Endometrial microvascular endothelial cells (primary cell): ENCODE data around the gene DAPK2. TPM values are rescaled to one million over a fixed set of nuclear protein-coding genes. Genes with fewer than 3 reads are reported as not detected.
"Not testable (repeated sequence)": the region's sequence is repeated elsewhere in the genome, so short reads cannot be mapped to it uniquely, and the experiment has no call there.

Experiments used
- in situ Hi-C: cut with HindIII; loops from 2 replicates; pipeline ENCODE4 v1.10.0; 2017; ENCODE audit warnings: low sequenced_read_pairs, low pct_unique_long_range_greater_than_20kb; ENCODE audit errors: inconsistent ontology term
- total RNA-seq: library from RNA; depleted of rRNA; stranded (reverse); fragments of >200 nt; gene quantifications from one replicate; pipeline ENCODE4 v1.2.3, GENCODE V29; 2015; ENCODE audit errors: inconsistent ontology term

Gene DAPK2
- total RNA-seq = 0.84 TPM

DNA sequence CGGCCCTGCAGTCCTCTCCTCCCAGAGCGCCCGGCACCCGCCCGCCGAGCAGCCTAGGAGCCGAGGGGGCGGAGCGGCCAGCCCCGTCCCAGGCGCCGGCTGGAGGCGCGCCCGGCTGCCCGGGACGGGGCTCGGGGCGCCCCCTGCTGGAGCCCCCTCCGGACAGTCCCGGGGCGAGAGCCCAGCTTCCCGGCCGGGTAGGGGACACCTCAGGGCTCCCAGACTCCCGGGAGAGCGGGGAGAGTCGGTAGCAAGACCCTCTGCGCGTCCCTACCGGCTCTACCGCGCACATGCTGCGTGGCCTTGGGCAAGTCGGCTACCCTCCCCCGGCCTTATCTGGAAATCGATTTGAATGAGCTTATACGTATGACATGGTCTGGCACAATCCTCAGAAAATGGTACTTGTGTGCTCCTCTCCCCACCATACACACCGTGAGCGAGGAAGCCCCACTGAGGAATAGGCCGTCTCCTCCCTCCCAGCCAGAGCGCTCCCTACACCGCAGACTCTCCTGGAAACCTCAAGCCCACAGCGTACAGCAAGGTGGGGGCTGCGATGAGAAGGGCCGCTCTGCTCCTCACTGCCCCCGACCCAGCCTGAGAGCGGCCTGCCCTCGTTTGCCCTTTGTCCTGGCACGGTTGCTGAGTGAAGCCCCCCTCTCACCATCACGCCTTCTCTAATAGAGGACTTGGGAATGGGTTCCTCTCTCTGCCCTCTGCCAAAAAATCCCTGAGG, at the start of gene DAPK2:
Gene DAPK2, minus strand, starts transcription at position 65 of the 733 bp plus-strand sequence. CDS start 6,224 bp downstream, outside the sequence.
- in situ Hi-C loops = no loop called here

DNA sequence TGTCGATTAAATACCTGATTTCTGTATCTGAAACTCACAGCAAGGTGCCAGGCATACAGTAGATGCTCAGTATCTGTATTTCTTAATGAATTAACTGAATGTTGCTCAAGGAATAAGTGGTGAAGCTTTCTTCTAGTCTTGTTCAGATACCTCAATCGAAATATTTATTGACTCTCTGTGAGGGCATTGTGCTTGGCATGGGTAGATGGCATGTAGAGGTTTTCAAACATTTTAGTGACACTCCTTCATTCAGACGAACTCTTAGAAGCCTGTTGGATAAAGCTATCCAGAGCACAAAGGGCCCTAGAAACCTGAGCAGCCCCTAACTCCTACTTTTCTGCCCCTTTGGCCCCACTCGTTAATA, 49.1 kb upstream of the DAPK2 start:
- in situ Hi-C loops = no loop called here

DNA sequence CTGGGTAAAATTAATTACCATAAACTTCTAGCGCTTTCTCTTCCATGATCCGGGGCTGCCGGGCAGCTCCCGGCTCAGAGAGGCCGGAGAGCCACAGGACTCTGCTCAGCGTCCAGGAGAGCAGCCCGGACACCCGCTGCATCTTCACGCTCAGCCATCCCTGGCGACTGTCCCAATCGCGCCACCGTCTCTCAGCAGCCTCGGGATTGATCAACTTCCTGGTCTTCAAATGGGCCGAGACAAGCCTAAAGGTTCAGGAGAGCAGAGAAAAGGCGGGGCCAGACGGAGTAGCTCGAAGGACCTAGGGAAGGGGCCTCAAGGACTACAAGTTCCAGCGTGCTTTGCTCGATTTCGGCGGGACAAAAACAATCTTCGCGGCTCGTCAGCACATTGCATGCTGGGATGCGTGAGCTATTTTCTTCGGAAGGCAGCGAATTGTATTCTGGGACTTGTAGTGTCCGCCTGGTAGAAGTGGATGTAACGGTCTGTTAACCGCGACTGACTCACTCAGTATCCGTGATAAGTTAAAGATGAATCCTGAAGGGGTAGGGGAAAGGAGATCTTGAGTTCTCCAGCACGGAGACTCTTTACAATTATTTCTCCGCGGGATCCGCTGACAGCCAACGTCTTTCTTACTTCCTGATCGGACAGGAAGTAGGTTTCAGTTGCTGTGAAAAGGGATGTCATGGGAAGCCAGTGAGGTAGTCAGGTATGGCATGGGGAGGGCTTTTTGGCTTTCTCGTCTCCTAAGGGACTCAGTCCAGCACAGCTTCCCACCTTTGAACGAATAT, 47.5 kb upstream of the DAPK2 start, which contains the start of gene CIAO2A:
Gene CIAO2A, minus strand, starts transcription at position 212 of the 791 bp plus-strand sequence. Its CDS starts 70 bp downstream, at position 142.
- in situ Hi-C loops = no loop called here

DNA sequence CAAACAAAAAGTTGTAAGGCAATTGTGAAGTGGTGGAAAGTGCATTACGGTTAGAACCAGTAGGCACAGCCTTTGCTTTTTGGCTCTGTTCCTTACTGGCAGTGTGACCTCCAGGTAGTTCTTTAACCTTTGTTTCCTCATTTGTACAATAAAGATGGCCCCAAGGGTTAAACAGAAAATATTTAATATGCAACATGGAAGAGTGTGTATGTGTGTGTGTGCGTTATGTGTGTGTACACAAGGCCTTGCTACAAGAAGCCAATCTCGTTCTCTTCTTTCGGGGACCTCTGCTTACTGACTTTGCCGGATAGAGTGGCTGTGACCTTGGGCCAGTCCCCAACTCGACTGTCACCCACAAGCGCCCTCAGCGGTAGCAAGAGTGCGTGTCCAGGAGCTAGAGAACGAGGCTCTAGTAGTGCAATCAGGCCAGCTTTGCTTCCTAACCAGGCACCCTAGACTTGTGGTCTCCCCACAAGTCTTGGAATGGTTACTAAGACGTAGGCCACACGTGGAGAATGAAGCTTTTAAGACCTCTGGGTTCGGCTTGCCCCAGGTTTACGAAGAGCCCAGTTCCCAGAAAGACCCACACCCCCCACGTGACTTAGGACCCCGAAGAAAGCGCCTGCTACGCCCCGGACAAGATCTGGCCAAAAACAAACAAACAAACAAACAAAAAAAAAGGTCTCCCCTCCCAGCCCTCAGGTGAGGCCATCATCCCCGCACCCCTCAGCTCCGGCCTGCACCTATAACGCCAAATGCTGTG, 46.8 kb upstream of the DAPK2 start:
- in situ Hi-C loops = no loop called here

DNA sequence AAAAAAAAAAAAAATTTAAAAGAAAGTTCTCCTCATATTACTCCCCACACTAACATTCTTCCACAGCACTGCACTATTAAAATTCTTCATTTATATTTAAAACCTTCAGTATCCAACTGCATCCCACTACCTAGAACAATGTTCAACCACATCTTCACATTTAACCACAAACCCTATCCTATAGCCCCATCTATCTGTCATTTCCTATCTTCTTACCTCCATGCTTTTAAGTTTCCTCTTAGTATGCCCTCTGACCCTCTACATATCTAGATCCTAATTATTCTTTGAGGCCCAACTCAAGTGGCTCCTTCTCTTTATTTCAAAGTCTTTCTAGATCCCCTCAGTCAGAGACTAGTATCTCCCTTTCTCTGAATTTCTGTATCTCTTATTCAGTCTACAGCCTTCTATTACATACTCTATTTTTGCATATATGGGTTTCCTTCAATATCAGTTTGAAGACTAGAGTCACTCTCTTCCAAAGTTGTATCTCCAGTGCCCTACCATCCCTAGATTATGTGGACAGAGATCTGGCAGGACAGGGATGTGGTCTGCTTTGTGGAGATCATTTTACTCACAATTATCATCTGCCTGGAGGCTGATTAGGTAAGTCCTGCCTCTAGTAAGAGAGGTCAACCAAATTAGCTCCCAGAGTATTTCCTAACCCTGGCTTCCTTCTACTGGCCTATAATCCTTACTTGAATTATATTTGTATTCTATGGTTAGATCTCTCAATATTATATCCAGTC, 46.0 kb upstream of the DAPK2 start:
- in situ Hi-C loops = no loop called here

DNA sequence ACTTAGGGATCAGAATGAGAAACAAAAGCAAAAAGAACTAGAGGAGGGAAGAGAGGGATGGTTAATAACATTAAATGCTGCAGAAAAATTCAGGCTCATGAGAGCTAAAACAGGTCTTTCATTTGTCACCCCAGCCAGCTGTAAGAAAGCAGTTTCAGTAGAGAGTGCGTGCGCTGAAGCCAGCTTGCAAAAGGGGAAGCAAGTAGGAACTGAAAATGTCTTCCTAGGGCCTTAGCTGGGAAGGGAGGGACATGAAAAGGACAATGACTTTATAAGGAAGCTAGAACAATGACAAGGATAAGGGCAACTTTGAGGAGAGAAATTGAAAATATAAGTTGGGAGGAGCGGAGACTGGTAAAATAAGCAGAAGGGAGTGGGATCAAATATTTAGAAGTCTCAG, 44.2 kb upstream of the DAPK2 start:
- in situ Hi-C loops = no loop called here

DNA sequence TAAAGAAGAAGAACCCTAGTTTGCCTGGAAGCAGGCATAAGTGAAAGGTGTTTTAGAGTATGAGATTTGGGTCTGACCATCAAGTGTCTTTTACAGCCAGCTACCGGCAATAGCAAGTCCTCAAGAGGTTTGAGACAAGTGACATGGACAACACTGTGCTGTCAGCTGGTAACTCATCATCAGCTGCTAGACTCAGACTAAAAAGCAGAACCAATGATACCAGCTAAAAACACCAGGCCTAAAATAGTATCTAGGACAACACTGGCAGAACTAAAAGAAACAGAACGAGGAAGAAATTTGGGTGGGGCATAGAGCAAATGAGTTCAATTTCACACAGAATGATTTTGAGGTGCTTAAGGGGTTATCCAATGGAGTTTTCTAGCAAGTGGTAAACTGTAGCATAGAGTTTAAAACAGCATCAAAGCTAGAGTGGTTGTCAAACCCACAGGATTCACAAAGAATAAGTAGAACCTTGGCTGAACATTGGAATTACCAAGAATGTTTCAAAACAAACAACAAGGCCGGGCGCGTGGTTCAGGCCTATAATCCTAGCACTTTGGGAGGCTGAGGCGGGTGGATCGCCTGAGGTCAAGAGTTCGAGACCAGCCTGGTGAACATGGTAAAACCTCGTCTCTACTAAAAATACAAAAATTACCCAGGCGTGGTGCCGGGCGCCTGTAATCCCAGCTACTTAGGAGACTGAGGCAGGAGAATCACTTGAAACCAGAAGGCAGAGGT, 43.4 kb upstream of the DAPK2 start:
- in situ Hi-C loops = no loop called here

DNA sequence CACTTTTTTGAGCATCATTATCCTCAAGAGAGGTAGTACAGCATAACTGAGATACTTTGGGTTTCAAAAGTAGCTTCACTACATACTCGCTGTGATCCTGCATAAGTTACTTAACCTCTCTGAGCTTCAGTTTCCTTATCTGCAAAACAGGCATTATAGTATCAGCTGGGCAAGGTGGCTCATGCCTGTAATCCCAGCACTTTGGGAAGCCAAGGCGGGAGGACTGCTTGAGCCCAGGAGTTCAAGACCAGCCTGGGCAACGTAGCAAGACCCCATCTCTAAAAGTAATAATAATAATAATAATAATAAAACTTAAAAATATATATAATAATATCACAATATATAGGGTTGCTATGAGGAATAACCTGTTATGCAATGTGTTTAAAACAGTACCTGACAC, 36.5 kb upstream of the DAPK2 start:
- in situ Hi-C loops = no loop called here

DNA sequence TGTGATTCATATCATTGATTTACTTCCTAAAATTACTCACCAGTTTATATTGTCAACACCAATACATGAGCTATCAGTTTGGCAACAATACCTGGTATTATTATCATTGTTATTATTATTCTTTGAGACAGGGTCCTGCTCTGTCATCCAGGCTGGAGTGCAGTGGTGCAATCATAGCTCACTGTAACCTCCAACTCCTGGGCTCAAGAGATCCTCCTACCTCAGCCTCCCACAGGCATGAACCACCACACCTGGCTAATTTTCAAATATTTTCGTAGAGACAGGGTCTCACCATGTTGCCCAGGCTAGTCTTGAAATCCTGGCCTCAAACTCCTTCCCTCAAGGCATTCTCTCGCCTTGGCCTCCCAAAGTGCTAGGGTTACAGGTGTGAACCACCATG, 27.2 kb upstream of the DAPK2 start:
- in situ Hi-C loops = not testable (repeated sequence)

DNA sequence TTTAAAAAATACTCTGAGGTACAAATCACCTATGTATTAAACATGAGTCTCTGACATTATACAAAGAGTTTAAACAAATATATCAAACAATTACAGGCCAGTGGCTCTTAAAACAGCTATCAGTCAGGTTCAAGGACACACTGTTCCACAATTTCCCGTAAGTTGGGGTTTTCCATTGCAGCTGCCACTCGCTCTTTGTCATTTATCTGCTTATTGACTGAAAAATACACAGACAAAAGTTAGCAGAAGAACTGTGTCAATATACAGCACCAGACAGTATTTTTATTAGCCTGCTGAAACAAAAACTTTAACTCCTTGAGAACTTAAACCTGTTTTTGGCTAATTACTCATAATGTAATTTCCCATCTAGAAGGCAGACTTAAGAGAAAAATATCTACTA, 26.5 kb upstream of the DAPK2 start:
- in situ Hi-C loops = no loop called here

DNA sequence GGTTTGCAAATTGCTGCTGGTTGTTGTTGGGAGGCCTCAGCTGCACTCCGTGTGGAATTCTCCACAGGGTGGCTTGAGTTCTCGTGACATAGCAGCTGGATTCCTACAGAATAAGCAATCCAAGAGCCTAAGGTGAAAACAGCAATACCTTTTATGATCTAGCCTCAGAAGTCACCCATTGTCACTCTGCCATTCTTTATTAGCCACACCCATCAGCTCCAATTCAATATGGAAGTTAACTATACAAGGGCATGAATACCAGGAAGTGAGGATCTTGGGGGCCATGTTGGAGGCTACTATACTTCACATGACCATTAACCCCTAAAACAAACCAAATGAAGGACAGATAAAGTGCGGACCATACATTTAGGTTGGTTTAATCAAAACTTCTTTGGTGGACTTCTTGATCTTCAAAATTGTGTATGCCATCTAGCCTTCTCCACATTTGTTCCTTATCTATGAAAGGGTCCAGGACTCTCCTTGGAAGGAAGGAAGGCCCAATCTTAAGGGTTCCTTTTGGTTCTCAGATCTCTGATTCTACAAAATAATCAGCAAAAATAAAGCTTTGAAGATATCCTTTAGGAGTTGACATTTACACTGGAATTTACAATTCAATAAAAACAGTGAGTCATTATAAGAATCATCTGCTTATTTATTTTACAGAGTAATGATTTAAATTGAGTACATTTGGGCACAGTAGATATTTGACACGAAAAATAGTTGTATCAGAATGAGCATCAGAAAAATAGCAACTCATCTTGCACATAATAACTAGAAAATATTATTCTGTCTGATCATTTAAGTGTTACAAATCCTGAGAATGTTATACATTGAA, 25.9 kb upstream of the DAPK2 start:
- in situ Hi-C loops = no loop called here

DNA sequence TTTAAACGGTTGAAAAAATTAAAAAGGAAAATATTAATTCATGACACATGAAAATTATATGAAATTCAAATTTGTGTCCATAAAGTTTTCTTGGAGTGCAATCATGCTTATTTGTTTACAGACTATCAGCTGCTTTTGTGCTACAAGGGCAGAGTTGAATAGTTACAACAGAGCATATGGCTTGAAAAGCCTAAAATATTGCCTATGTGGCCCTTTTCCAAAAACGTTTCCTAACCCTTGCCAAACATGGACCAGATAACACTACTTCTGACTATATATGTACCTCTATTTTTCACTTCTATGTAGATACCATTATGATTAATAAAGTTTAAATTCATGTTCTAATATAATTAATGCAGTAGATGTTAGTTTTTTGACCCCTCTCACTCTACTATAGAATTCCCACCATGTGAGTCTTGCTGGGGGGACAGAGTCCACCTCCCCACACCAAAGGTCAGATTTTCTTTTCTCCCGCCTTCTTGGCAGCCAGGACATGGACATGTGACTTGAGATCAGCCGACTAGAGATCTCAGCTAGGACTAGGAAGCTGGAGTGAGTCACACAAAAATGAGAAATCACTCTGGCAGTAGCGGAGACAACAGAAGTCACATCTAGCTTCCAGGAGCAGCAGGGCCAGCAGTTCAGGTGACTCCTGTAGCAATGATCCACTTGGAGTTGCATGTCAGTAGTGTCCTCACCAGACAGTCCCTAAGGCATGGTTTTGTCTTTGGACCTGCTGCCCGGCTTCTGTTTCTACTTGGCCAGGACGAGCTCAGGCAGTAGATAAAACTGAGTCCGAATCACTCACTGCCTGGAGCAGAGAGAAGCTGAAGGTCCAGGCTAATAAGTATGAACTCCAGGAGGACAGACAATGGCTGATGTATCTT, 24.9 kb upstream of the DAPK2 start:
- in situ Hi-C loops = no loop called here

DNA sequence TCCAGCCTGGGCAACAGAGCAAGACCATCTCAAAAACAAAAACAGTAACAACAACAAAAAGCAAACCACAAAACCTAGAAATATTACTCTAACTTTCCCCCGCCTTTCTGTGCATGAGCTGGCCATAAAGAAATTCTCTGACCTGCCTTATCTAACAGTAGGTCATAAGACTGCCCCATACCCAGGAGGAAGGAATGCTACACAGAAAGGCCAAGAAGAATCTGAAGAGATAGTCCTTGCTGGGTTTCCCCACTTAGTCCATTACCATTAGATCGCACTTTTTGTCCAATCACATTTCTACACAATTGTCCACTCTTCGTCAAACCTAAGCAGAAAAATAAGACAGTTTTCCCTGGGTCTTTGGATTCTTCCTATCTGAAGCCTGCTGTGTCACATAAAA, 23.8 kb upstream of the DAPK2 start:
- in situ Hi-C loops = no loop called here

DNA sequence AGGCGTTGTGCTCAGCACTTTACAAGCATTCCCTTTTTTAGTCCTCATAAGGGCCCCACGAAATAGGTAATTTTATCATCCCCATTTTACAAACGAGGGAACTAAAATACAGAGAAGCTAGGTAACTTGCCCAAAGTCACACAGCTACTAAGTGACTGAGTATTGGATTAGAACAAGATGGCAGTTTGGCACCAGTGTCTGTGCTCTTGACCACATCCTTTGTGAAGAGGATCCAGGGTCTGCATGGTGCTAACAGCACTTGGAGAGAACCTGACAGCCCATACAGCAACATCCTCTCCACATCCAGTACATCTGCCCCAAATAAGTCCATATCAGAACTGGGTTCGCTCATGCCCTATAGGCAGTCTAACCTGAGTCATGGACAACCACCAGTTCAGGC, 21.8 kb upstream of the DAPK2 start:
- in situ Hi-C loops = no loop called here

DNA sequence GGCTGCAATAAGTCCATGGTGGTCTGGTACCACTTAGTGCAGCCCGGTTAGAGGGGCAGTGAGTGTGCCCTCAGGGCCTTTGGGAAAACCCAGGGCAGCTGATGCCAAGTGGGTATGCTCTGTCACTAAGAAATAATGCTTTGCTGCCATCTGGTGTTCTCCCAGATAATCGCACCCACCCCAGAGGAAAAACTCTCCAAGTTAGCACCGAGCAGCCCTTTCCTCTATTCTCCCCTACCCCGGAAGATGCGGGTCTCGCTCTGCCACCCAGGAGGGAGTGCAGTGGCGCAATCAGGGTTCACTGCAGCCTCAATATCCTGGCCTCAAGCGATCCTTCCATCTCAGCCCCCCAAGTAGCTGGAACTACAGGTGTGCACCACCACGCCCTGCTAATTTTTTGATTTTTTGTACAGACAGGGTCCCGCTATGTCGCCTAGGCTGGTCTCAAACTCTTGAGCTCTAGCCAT, 21.3 kb upstream of the DAPK2 start:
- in situ Hi-C loops = no loop called here

DNA sequence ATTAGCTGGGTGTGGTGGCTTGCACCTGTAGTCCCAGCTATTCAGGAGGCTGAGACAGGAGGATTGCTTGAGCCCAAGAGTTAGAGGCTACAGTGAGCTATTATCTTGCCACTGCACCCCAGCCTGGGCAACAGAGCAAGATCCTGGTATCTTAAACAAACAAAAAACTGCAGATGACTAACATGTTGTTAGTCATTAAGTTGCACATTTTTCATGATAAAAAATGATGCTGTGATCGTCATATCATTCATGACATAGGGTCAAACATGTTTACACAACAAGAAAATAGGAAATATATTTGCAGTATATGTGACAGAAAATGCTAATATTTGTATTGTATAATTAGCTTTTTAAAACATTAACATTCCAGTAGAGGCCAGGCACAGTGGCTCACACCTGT, 20.2 kb upstream of the DAPK2 start:
- in situ Hi-C loops = no loop called here
